ENCODE measurements around the gene CLCN7. TPM values are rescaled to one million over a fixed set of nuclear protein-coding genes. Genes with fewer than 3 reads are reported as not detected.
A peak's percentile ranks its signal among the peaks of the same experiment; 100 is the strongest.

Gene CLCN7
- total and polyA plus RNA-seq, 4 donors, result 61.1 to 119 (median 88.0) TPM

GRCh38 chr16:1450218-1450617 is 24.6 kb downstream of the CLCN7 start:
- 91% methylated on average over 29 of the region's 29 CpGs for WGBS, 2 donors
- no peak overlapping the region for H3K27ac ChIP-seq (ENCODE audit: low read depth in 1 of 2, low read length in 1 of 2)
- no peak overlapping the region for H3K4me3 ChIP-seq
- H3K36me3 ChIP-seq (ENCODE audit: control insufficient read depth in 4 of 4, insufficient read depth in 4 of 4, low read length in 4 of 4), result peaks cover 0 to 93% (median 7%) of the 10 kb centered on the region in 4 donors
- ATAC-seq (ENCODE audit: insufficient read depth, low FRiP score) (no peak), DNase-seq (no peak)
- H3K4me1 ChIP-seq (ENCODE audit: control insufficient read depth in 5 of 5, insufficient read depth in 5 of 5, low read length in 5 of 5), result no peaks in the 10 kb centered on the region
- H3K27me3 ChIP-seq (ENCODE audit: control insufficient read depth in 3 of 3, insufficient read depth in 3 of 3, low read length in 2 of 3), result no peaks in the 10 kb centered on the region
- no peak for TF ChIP-seq CTCF (IDR thresholded peaks at IDR 0.05; ENCODE audit: control extremely low read depth, extremely low read depth)
- no peak overlapping the region for H3K9ac ChIP-seq (ENCODE audit: insufficient read depth in 1 of 2, low read length in 2 of 2)
- H3K9me3 ChIP-seq (ENCODE audit: control insufficient read depth in 4 of 4, insufficient read depth in 3 of 4, low read length in 3 of 4), result no peaks in the 10 kb centered on the region

DNA sequence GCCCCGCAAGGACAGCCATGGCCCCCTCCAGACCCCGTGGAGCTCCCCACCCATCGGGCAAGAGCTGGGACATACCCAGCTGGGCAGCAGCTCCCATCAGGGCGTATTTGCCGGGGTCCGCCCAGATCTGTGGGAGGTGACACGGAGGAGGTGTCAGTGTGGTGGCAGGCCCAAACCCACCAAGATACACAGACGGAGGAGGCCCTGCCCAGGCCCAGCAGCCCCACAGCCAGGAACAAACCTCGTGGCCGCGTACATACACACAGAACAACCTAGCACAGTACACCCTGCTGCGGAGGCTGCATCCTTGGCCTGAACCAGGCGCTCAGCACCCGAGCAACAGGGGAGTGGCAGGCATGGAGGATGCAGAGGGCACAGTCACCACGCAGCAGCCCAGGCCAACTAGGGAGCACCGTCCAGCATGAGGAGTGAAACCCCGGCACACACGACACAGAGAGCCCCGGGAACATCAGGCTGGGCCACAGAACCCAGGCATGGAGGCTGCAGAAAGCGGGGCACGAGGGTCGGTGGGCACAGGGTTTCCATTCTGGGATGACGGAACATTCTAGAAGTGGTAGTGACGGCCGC is 25.5 kb downstream of the CLCN7 start:
- ATAC-seq (ENCODE audit: insufficient read depth, low FRiP score), result no peak
- no peak for TF ChIP-seq CTCF (IDR thresholded peaks at IDR 0.05; ENCODE audit: control extremely low read depth, extremely low read depth)
- WGBS, 2 donors, result 96 to 98% methylated on average over 25 of the region's 25 CpGs
- no peak overlapping the region for H3K27ac ChIP-seq (ENCODE audit: low read depth in 1 of 2, low read length in 1 of 2)
- no peaks in the 10 kb centered on the region for H3K4me1 ChIP-seq (ENCODE audit: control insufficient read depth in 5 of 5, insufficient read depth in 5 of 5, low read length in 5 of 5)
- H3K9me3 ChIP-seq (ENCODE audit: control insufficient read depth in 4 of 4, insufficient read depth in 3 of 4, low read length in 3 of 4), result no peaks in the 10 kb centered on the region
- H3K36me3 ChIP-seq (ENCODE audit: control insufficient read depth in 4 of 4, insufficient read depth in 4 of 4, low read length in 4 of 4), result peaks cover 0 to 86% (median 6%) of the 10 kb centered on the region in 4 donors
- no peak for DNase-seq
- no peak overlapping the region for H3K9ac ChIP-seq (ENCODE audit: insufficient read depth in 1 of 2, low read length in 2 of 2)
- no peaks in the 10 kb centered on the region for H3K27me3 ChIP-seq (ENCODE audit: control insufficient read depth in 3 of 3, insufficient read depth in 3 of 3, low read length in 2 of 3)
- no peak overlapping the region for H3K4me3 ChIP-seq

GRCh38 chr16:1448536-1449116 is 26.2 kb downstream of the CLCN7 start:
- no peaks in the 10 kb centered on the region for H3K27me3 ChIP-seq (ENCODE audit: control insufficient read depth in 3 of 3, insufficient read depth in 3 of 3, low read length in 2 of 3)
- H3K27ac ChIP-seq (ENCODE audit: low read depth in 1 of 2, low read length in 1 of 2), result no peak overlapping the region
- no peak overlapping the region for H3K4me3 ChIP-seq
- TF ChIP-seq CTCF (IDR thresholded peaks at IDR 0.05; ENCODE audit: control extremely low read depth, extremely low read depth), result no peak
- ATAC-seq (ENCODE audit: insufficient read depth, low FRiP score) (no peak), DNase-seq (peak in 1 of 3 donors; percentile 10)
- H3K9ac ChIP-seq (ENCODE audit: insufficient read depth in 1 of 2, low read length in 2 of 2), result no peak overlapping the region
- no peaks in the 10 kb centered on the region for H3K9me3 ChIP-seq (ENCODE audit: control insufficient read depth in 4 of 4, insufficient read depth in 3 of 4, low read length in 3 of 4)
- peaks cover 0 to 81% (median 6%) of the 10 kb centered on the region in 4 donors for H3K36me3 ChIP-seq (ENCODE audit: control insufficient read depth in 4 of 4, insufficient read depth in 4 of 4, low read length in 4 of 4)
- 95% methylated on average over 30 of the region's 30 CpGs for WGBS, 2 donors
- no peaks in the 10 kb centered on the region for H3K4me1 ChIP-seq (ENCODE audit: control insufficient read depth in 5 of 5, insufficient read depth in 5 of 5, low read length in 5 of 5)

Data from lung (tissue), 12 donors.